K562 (cell line): ENCODE measurements around the gene STX2. TPM values are rescaled to one million over a fixed set of nuclear protein-coding genes. Genes with fewer than 3 reads are reported as not detected.

Experiments
- MTA2 ChIP-seq: fragments of 450-650 bp; IDR thresholded peaks from 2 replicates; pipeline ENCODE4 v1.6.1; 2016; ENCODE audit warnings: low read depth
- NFE2L1 ChIP-seq: fragments of 450-650 bp; IDR thresholded peaks from 2 replicates; pipeline ENCODE4 v1.6.1; 2016; ENCODE audit warnings: missing genetic modification characterization, low read depth, mild to moderate bottlenecking, missing compliant biosample characterization, moderate library complexity, borderline replicate concordance
- PPARD ChIP-seq: fragments of 250-450 bp; sonication (Bioruptor Pico); IDR thresholded peaks from 2 replicates; pipeline ENCODE4 v1.8.0; 2022; ENCODE audit warnings: inconsistent platforms, mild to moderate bottlenecking, moderate library complexity
- RBM17 ChIP-seq: fragments of 200-400 bp; formaldehyde crosslinking; IDR thresholded peaks from 2 replicates; pipeline ENCODE4 v1.6.1; 2017; ENCODE audit warnings: low read depth, mild to moderate bottlenecking, low read length, borderline replicate concordance
- ZNF12 ChIP-seq: sonication (generic); formaldehyde crosslinking; IDR thresholded peaks from 2 replicates; pipeline ENCODE4 v1.4.0; 2020; ENCODE audit warnings: mild to moderate bottlenecking, missing genetic modification reagents
- polyA plus RNA-seq, 8 experiments: library from polyadenylated mRNA; depleted of rRNA in 4 of 8; stranded (reverse) in 5 of 8; unstranded in 3 of 8; fragments of >200 nt; fragmentation: Nextera tagmentation in 2 of 8; fragmentation: Illumina TruSeq in 1 of 8; extraction: Ambion mirVana in 2 of 8; extraction: Trizol in 1 of 8; gene quantifications; 2 replicates each; pipeline versions ENCODE4 v1.2.1 to v1.2.3, GENCODE V29; 2011 to 2014; ENCODE audit warnings: inconsistent platforms in 1 of 8, missing spikeins in 1 of 8
- total RNA-seq, 7 experiments: library from RNA; depleted of rRNA in 6 of 7; stranded (reverse); fragments of >200 nt in 6 of 7; fragmentation: Illumina TruSeq in 2 of 7; extraction: Trizol in 2 of 7; gene quantifications; 2 replicates each; pipeline versions ENCODE4 v1.2.1 to v1.2.3, GENCODE V29; 2011 to 2021; ENCODE audit warnings: low replicate concordance in 1 of 7
- TF ChIP-seq, protein P1 (sequence below): sonication (generic); IDR thresholded peaks from 2 replicates; pipeline ENCODE4 v1.6.1; 2016
- TF ChIP-seq, protein P2 (sequence below): IDR thresholded peaks from 2 replicates; pipeline ENCODE4 v1.6.1; 2012; ENCODE audit warnings: low read depth, low read length, improper control_type of control experiment, borderline replicate concordance
- TF ChIP-seq, protein P3 (sequence below): fragments of 450-650 bp; IDR thresholded peaks from 2 replicates; pipeline ENCODE4 v1.6.1; 2017; ENCODE audit warnings: mild to moderate bottlenecking, moderate library complexity

The STX2 gene
- total and polyA plus RNA-seq, 9 of the 15 experiments (the other 6 are each of a cell fraction or from before 2014, with no cell fraction given), result 22.2 to 54.6 (median 30.8) TPM

DNA sequence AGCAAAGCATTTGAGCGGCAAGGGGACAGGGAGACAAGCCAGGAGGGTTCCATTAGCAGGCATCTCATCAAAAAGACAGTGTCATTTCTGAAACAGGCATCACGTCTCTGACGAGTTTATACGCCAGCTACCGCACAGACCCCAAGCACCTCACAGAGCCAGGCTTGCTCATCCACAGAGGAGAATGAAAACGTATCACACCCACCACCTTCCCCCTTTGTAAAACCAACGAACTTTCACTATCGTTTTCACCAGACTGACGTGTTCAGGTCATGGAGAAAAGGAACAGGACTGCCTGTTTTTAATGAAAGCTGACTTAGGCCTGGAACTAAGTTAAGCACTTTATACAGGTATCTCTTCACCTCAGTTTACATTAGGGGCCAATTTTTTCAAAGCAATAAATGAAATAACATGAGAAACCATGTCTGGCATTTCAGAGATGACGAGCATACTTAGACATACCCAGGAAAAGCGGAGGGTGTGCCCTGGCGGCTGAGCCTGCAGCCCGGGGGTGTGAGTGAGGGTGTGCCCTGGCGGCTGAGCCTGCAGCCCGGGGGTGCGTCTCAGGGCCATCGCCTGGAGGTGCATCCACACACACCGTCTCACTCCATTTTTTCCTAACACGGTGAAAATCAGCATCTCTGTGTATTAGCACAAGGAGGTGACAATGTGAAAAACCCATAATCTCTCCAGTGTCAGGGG is 41.9 kb downstream of the STX2 start (continued):
- TF ChIP-seq, protein P1, sequence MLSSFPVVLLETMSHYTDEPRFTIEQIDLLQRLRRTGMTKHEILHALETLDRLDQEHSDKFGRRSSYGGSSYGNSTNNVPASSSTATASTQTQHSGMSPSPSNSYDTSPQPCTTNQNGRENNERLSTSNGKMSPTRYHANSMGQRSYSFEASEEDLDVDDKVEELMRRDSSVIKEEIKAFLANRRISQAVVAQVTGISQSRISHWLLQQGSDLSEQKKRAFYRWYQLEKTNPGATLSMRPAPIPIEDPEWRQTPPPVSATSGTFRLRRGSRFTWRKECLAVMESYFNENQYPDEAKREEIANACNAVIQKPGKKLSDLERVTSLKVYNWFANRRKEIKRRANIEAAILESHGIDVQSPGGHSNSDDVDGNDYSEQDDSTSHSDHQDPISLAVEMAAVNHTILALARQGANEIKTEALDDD, result no peak
- TF ChIP-seq RBM17 (no peak), NFE2L1 (no peak), ZNF12 (no peak), MTA2 (no peak), PPARD (no peak)
- TF ChIP-seq, protein P2, sequence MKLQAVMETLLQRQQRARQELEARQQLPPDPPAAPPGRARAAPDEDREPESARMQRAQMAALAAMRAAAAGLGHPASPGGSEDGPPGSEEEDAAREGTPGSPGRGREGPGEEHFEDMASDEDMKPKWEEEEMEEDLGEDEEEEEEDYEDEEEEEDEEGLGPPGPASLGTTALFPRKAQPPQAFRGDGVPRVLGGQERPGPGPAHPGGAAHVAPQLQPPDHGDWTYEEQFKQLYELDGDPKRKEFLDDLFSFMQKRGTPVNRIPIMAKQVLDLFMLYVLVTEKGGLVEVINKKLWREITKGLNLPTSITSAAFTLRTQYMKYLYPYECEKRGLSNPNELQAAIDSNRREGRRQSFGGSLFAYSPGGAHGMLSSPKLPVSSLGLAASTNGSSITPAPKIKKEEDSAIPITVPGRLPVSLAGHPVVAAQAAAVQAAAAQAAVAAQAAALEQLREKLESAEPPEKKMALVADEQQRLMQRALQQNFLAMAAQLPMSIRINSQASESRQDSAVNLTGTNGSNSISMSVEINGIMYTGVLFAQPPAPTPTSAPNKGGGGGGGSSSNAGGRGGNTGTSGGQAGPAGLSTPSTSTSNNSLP, result no peak
- TF ChIP-seq, protein P3, sequence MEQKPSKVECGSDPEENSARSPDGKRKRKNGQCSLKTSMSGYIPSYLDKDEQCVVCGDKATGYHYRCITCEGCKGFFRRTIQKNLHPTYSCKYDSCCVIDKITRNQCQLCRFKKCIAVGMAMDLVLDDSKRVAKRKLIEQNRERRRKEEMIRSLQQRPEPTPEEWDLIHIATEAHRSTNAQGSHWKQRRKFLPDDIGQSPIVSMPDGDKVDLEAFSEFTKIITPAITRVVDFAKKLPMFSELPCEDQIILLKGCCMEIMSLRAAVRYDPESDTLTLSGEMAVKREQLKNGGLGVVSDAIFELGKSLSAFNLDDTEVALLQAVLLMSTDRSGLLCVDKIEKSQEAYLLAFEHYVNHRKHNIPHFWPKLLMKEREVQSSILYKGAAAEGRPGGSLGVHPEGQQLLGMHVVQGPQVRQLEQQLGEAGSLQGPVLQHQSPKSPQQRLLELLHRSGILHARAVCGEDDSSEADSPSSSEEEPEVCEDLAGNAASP, result no peak
- TF ChIP-seq, all 486 proteins: peak for 0
